SIG-M5 treated with dmso at 0.1 percent for 504 hours (cell line): ENCODE data around the gene TMEM30A.

Experiments
- DNase-seq: peaks from one replicate; lab custom pipeline; 2025; ENCODE audit not compliant: unreplicated experiment; lab: John Stamatoyannopoulos, UW

The TMEM30A gene

DNA sequence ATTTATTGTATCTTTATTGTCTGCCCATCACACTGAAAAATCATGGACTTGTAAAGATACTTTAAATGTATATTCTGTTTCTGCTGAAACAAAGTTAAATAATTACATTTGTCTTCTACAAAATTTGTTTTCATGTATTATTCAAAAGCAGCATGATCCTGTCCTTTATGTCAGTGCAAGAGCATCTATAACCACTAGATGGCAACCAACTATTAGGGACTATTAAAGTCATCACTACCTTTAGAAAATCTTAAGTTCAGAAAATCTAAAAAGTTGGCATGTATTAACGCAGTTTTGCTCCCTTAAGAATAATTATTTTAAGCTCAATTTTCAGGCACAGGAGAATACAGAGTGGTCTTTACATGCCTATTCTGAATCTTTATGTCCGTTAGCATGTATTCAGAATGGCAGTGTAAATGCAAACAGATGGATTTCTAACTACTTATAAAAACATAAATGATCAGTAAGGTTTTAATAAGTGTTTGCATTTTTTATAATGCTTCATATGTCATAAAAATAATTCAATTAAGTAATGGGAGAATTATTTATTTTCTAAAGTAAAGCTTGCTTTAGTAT lies 17.8 kb downstream of the TMEM30A start:
- DNase-seq, result peak; percentile 27

DNA sequence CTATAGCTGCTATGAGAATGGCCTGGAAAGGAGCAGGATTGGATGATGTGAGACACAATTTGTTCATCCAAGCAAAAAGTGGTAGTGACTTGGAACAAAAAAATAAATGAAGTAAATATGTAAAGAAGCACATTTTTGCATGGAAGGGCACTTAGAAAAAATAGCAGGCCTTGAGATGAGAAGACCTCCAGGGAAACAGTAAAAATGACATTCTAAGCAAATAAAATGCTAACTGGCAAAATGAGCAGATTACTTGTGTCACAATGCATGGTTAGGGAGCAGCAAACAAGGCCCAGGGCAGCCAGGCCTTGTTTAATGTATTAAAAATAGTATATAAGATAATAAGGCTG lies 21.2 kb downstream of the TMEM30A start:
- no peak for DNase-seq

- no peak for DNase-seq
These were observed 21.7 kb downstream of the TMEM30A start for GRCh38 chr6:75262716-75263400.

DNA sequence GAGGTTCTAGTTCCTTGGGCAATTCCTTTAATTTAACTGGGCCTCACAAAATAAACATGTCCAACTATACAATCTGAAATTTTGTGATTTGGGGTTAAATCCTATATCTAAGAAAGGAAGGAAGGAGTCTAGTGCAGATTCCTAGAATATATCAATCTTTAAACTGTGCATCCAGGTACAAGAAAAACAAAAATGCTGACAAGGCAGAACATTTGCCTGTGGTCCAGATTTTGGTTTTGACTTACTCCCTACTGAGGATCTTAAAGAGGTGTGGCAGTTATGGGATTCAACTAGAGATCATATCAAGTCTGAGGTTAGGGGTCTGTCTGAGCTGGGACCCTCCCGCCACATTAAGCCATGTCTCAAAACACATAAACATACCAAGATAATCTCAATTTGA lies 23.3 kb downstream of the TMEM30A start:
- DNase-seq, result no peak

- no peak for DNase-seq
These were observed 27.1 kb downstream of the TMEM30A start for GRCh38 chr6:75257343-75258087.

DNA sequence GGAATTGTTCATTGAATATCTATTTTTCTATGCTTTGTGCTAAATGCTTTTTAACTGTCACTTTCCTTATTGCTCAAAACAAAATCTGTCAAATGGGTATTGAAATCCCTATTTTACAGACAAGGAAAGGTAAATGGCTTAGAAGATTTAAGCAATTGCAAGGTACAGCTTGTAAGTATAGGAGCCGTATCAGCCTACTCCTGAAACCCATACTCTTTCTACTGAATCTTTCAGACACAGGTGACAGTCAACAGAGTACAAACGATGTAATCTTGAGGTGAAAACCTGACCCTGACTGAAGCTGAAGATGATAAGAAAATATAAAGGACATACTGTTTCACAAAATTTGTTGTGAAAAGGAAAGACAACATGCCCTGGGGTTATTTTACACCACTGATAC lies 34.0 kb downstream of the TMEM30A start:
- no peak for DNase-seq

- DNase-seq, result no peak
These were observed 34.8 kb downstream of the TMEM30A start for GRCh38 chr6:75249837-75250236.

- no peak for DNase-seq
These were observed 38.2 kb downstream of the TMEM30A start for GRCh38 chr6:75246386-75246785.

- no peak for DNase-seq
These were observed 40.5 kb downstream of the TMEM30A start for GRCh38 chr6:75244063-75244584.

DNA sequence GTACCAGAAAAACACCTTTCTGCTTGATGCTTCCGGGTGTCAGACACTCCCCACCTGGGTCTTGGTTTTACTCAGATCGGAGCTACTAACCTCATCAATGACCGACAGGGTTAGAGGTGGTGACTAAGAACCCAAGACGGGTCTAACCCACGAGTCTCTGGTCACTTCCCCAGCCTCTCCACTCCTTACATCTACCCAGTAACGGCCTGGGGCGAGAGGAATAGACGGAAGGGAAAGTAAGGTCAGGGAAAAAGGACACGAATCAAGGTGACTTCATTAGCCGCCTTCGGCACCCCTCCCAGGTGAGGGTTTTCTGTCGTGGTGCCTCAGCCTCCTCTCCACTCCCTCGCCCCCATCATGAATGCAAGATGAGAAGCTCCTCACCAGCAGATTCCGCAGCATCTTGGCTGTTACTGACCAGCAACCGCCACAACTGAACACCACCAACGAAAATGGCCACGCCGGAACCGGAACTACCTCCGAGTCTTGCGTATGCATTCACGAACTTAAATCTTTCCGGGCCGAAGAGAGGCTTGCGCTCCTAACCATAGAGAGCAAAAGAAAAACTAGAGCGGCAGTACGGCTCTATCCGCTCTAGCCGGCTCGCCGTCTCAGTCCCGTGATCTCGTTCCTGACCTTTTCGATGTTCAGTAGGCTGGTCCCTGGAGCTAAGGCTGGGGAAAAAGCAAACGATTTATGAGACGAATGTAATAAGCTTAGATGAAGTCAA lies 41.1 kb downstream of the TMEM30A start, which contains the start of gene COX7A2:
TSS of gene COX7A2 (minus strand) at position 469 of the 730 bp plus-strand sequence. CDS start at position 402, 67 bp downstream.
- DNase-seq, result peak; percentile 97

DNA sequence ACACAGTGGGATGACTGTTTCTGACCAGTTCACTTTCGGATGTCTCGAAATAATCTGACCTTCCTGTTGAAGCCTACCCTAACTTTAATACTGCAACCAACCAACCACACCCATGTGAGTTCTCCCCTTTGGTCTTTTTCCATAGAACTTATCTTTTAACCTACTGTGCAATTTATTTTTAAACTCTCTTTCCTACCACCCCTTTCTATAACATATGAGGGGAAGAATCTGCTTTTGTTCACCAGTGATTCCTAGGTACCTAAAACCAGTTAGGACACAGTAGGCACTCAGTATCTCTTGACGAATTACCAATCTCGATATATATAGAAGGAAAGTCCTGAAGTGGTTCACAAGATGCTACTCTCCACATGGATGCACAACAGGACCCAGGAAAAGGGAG lies 48.0 kb downstream of the TMEM30A start:
- no peak for DNase-seq

GRCh38 chr6:75235271-75235670 lies 49.3 kb downstream of the TMEM30A start:
- DNase-seq, result no peak

DNA sequence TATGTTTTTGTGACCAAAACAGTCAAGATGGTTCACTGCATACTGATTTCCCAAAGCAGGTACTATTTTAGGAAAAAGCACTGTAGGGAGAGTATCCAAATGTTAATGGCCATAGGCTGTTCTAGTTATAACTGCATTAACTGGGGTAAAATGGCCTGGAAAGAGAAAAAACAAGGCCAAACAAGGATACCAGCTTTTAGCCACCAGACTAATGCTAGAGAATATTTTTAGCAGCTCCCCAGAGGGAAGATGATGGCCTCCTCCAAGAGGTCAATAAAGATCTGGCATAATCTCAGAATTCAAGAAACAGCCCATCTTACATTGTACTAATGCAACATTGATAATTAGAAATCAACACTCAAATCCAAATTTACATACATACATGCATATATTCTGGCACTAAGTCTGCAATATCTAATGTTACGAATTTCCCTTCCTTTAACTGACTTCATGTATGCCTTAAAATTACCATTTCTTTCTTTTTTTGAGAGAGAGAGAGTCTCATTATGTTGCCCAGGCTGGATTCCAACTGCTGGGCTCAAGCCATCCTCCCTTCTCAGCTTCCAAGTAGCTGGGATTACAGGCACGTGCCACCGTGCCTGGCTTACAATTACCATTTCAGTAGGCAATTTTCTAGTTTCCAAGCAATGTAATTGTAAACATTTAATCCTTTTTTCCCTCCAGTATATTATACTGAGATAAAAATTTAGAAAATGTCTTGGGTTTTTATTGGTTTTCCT lies 50.3 kb downstream of the TMEM30A start:
- no peak for DNase-seq

GRCh38 chr6:75233092-75233615 lies 51.4 kb downstream of the TMEM30A start:
- DNase-seq, result no peak

GRCh38 chr6:75230484-75231325 lies 53.9 kb downstream of the TMEM30A start:
- peak; percentile 20 for DNase-seq

DNA sequence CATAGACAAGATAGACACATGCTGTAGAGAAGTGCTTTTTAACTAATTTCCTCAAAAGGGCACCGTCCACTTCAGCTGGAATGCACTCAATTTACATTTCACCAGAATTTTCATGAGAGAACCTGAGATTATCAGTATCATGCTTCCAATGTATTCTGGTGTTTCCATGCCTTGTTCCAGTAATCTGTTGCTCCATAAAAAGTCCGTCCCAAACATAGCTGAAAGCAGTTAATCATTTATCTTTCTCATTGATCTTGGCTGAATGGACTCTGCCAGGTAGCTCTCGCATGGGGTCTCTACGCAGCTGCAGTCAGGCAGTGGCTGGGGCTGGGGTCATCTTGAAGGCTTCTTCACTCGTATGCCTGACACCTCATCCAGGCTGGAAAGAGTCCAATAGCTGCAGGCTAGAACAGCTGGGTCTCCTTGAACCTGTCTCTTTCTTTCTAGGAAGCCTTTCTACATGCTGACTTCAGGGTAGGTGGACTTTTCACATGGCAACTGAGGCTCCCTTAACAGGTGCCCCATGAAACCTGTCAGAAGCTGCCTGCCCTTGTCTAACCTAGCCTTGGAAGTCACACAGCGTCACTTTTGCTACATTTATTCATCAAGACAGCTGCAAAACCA lies 60.2 kb downstream of the TMEM30A start:
- no peak for DNase-seq

GRCh38 chr6:75223428-75223827 lies 61.2 kb downstream of the TMEM30A start:
- no peak for DNase-seq

DNA sequence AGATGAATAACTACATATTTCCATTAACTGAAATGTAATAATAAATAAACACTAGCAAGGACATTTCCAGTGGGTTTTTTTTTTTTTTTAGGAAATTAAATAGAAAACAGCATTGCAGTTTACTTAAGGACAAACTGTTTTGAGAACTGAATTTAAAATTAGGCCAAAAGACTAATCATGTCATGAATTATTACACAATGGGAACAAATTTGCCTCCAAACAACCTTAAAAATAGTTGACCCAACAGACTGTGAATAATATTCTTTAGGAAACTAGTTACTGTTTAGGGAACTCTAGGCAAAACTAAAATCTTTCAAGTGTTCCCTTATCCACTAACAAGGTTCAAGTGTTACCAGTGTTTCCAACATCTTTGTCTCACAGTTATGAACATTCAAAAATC lies 62.3 kb downstream of the TMEM30A start:
- no peak for DNase-seq

- DNase-seq, result no peak
These were observed 63.5 kb downstream of the TMEM30A start for GRCh38 chr6:75221116-75221515.
